Skeletal muscle tissue (tissue), 4 donors: ENCODE measurements around the gene PGPEP1. TPM values are rescaled to one million over a fixed set of nuclear protein-coding genes. Genes with fewer than 3 reads are reported as not detected.
A peak's percentile ranks its signal among the peaks of the same experiment; 100 is the strongest.

Experiments used
- H3K27ac ChIP-seq: one replicate; pipeline ENCODE4 v1.7.0; 2013; ENCODE audit warnings: mild to moderate bottlenecking, low read depth, low read length, inconsistent platforms
- H3K27me3 ChIP-seq, 3 donors: one replicate each; pipeline ENCODE4 v1.7.0; 2013; ENCODE audit warnings: low read length in 3 of 3; ENCODE audit not compliant: control insufficient read depth in 3 of 3, insufficient read depth in 3 of 3
- H3K36me3 ChIP-seq, 3 donors: one replicate each; pipeline ENCODE4 v1.7.0; 2013; ENCODE audit warnings: low read length in 3 of 3; ENCODE audit not compliant: control insufficient read depth in 3 of 3, insufficient read depth in 3 of 3
- H3K4me1 ChIP-seq, 3 donors: one replicate each; pipeline ENCODE4 v1.7.0; 2013; ENCODE audit warnings: low read length in 3 of 3, mild to moderate bottlenecking in 3 of 3; ENCODE audit not compliant: control insufficient read depth in 3 of 3, insufficient read depth in 3 of 3
- H3K4me3 ChIP-seq, 3 donors: one replicate each; pipeline ENCODE4 v1.7.0; 2013; ENCODE audit warnings: low read length in 3 of 3
- H3K9ac ChIP-seq, 3 donors: one replicate each; pipeline ENCODE4 v1.7.0; 2013; ENCODE audit warnings: low read length in 3 of 3, mild to moderate bottlenecking in 3 of 3, moderate library complexity in 2 of 3, low read depth in 1 of 3
- H3K9me3 ChIP-seq, 3 donors: one replicate each; pipeline ENCODE4 v1.7.0; 2013; ENCODE audit warnings: low read length in 3 of 3; ENCODE audit not compliant: control insufficient read depth in 3 of 3
- total RNA-seq: library from RNA; depleted of rRNA; stranded (reverse); fragments of >200 nt; gene quantifications from one replicate; pipeline ENCODE4 v1.2.3, GENCODE V29; 2014
- donor health status: Osteomylitis.

Gene PGPEP1
- total RNA-seq, 1 donor from 2014 or later: 10.4 TPM

DNA sequence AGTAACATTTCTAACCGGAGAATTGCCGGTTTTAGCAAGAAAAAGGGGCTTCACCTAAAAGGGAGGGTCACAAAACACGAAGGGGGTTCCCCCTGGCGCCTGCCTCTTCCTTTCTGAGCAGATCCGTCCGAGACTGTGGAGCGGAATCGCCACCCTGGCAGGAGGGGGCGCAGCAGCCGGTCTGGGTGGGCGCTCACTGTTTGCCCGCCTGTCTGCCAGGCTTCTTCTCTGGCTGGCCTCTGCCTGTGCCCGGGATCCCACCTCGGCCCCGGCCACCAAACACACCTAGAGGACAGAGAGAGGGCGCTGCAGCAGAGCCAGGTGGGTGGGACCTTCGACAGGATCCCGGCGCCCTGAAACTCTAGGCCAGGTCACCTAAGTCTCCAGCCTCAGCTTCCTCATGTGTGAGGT is 33.1 kb upstream of the PGPEP1 start:
- peak overlapping the region in 2 of 3 donors; percentile 56 to 79 for H3K9ac ChIP-seq
- H3K27me3 ChIP-seq: no peaks in the 10 kb centered on the region
- peaks cover 29 to 63% (median 61%) of the 10 kb centered on the region in 3 donors for H3K4me1 ChIP-seq
- H3K9me3 ChIP-seq: no peaks in the 10 kb centered on the region
- peaks cover 13 to 15% (median 14%) of the 10 kb centered on the region in 3 donors for H3K36me3 ChIP-seq
- H3K4me3 ChIP-seq: no peak overlapping the region
- peak overlapping the region; percentile 99 for H3K27ac ChIP-seq

DNA sequence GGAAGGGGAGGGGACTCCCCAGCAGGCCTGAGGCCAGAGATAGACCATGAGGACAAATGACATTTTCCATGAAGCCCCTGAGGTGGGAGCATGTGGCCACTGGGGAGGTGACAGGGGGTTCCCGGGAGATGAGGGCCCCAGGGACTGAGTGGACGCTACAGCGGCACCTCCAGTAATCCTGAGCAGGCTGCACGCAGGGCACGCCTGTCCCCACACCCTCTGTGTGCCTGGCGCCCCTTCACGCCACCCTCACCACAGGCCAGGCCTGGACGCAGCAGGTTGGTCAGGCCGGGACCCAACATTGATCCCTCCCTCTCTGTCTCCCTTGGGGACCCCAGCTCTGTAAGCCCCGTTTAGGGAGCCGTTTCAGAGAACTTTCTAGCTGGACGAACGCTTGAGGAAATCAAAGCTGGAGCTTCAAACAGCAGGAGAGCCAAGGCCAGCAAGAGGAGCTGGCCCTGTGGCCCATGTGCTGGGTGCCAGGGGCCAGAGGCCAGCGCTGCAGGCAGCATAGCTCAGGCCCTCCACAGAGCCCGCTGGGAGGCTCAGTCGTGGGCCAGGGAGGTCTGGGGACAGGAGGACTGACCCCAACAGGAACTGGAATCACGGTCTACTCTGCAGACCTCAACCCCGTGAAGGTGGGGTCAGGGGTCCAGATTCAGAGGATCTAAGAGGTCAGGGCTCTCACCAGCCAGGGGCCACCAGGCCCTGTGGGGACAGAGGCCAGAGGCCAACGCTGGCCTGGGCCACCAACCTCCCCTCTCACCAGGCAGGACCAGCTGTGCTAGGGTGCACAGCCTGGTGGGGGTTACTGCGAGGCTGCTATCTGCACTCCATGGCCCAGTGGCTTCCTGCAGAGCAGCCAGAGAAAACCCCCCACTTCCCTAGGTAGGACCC is 32.1 kb upstream of the PGPEP1 start:
- H3K9ac ChIP-seq: peak overlapping the region; percentile 45 to 79 (median 77)
- H3K27ac ChIP-seq: peak overlapping the region; percentile 99
- H3K4me3 ChIP-seq: peak overlapping the region in 1 of 3 donors; percentile 35
- H3K36me3 ChIP-seq: peaks cover 17 to 22% (median 20%) of the 10 kb centered on the region in 3 donors
- no peaks in the 10 kb centered on the region for H3K27me3 ChIP-seq
- peaks cover 27 to 61% (median 55%) of the 10 kb centered on the region in 3 donors for H3K4me1 ChIP-seq
- no peaks in the 10 kb centered on the region for H3K9me3 ChIP-seq

DNA sequence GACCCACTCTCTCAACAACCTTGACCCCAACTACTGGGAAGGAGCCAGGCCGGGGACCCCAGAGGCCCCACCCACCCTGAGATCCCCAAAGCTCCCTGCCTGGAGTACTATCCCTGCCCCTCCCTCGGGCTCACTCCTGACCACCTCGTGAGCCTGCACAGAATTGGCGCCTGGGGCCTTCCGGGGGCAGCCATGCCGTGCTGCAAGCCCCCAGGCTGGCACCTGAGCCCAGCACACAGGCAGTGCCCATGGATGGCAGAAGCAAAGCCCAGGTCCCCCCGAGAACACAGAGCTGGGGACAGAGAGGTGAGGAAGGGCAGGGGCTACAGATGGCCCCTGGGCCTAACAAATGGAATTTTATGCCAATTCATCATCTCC is 31.5 kb upstream of the PGPEP1 start:
- peaks cover 20 to 23% (median 23%) of the 10 kb centered on the region in 3 donors for H3K36me3 ChIP-seq
- peak overlapping the region; percentile 99 for H3K27ac ChIP-seq
- H3K27me3 ChIP-seq: no peaks in the 10 kb centered on the region
- H3K9me3 ChIP-seq: no peaks in the 10 kb centered on the region
- peak overlapping the region in 2 of 3 donors; percentile 45 to 79 for H3K9ac ChIP-seq
- peaks cover 22 to 54% (median 49%) of the 10 kb centered on the region in 3 donors for H3K4me1 ChIP-seq
- no peak overlapping the region for H3K4me3 ChIP-seq

DNA sequence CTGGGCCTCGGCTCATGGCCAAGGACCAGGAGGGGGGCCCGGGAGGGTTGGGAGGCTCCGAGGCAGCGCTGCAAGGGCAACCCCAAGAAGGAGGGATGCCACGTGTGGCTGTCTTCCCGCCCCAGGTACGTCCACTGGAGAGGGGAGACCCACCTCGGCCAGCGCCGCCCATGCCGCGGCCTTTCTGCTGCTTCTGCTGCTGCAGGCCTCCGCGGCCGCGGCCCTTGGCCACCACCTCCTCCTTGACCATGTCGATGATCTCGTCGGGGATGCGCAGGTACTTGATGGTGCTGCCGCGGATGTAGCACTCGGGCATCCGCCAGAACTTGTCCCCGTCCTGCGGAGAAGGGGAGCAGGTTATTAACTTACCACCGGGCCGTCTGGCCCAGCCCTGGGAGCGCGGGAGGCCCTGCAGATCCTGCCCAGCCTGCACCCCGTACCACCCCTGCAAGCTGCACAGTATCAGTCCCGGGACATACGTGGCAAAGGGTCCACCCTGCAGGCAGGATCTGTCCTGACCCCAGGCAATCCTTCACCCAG is 30.8 kb upstream of the PGPEP1 start:
- H3K4me1 ChIP-seq: peaks cover 16 to 48% (median 42%) of the 10 kb centered on the region in 3 donors
- H3K36me3 ChIP-seq: peaks cover 23 to 25% (median 23%) of the 10 kb centered on the region in 3 donors
- no peaks in the 10 kb centered on the region for H3K9me3 ChIP-seq
- H3K9ac ChIP-seq: no peak overlapping the region
- no peak overlapping the region for H3K4me3 ChIP-seq
- H3K27me3 ChIP-seq: no peaks in the 10 kb centered on the region
- no peak overlapping the region for H3K27ac ChIP-seq

DNA sequence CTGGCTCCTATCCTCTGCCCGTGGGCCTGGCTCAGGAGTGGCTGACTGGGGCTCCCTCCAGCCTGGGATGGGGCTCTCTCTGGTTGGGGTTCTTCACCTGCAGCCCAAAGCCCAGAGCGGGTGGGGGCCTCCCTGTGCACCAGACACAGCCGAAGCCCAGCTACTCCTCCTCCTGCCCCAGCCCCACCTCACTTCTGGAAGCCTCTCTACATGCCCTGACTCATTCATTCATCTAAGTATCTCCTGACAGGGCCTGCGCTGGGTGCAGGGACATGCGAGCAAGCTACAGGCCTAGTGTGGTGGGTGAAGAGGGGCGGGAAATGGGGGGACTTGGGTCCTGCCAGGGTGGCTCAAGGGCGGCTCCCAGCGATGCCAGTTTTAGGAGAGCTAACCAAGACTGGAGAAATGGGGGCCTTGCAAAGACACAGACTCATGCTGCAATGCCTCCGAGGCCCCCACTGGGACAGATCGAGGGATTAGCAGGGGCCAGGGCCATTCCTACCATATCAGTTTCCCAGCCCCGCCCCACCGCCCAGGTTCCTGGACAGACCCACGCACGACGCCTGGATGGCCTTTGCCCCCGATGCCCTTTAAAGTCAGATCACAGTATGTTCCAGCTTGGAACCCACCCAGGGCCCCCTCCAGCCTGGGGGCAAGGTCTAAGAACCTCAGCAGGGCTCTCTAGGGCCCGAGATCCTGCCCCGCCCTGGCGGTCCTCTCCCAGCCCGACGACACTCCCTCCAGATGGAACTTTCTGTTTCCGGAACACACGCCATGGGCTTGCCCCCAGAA is 30.1 kb upstream of the PGPEP1 start:
- H3K9me3 ChIP-seq: no peaks in the 10 kb centered on the region
- H3K4me1 ChIP-seq: peaks cover 9 to 41% (median 35%) of the 10 kb centered on the region in 3 donors

DNA sequence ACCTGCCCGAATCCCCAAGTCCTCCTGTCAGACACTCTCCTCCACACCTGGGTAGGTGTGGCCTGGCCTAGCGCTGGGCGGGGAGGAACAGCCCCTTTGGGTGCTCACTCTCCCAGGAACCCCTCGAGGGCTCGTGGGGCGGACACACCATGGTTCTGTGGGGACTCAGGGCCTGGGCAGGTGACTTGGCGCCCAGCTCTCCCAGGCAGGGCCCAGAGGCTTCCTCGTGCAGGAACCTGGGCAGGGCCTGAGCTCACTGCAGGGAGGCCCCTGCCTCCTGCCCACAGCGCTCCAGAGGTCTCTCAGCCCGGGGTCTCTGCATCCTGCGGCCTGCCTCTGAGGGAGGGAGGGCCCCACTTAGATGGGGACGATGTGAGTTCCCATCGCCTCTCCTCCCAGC is 29.4 kb upstream of the PGPEP1 start:
- Histone ChIP-seq H3K4me3 (no peak overlapping the region), H3K27me3 (no peaks in the 10 kb centered on the region), H3K9ac (no peak overlapping the region), H3K4me1 (peaks cover 6 to 34% (median 31%) of the 10 kb centered on the region in 3 donors), H3K27ac (no peak overlapping the region), H3K36me3 (peaks cover 23 to 25% (median 24%) of the 10 kb centered on the region in 3 donors), H3K9me3 (no peaks in the 10 kb centered on the region)

More for the DNA sequence above, 30.1 kb upstream of the PGPEP1 start:
- Histone ChIP-seq H3K27ac (no peak overlapping the region), H3K27me3 (no peaks in the 10 kb centered on the region), H3K36me3 (peaks cover 23 to 25% (median 24%) of the 10 kb centered on the region in 3 donors), H3K9ac (no peak overlapping the region), H3K4me3 (no peak overlapping the region)

DNA sequence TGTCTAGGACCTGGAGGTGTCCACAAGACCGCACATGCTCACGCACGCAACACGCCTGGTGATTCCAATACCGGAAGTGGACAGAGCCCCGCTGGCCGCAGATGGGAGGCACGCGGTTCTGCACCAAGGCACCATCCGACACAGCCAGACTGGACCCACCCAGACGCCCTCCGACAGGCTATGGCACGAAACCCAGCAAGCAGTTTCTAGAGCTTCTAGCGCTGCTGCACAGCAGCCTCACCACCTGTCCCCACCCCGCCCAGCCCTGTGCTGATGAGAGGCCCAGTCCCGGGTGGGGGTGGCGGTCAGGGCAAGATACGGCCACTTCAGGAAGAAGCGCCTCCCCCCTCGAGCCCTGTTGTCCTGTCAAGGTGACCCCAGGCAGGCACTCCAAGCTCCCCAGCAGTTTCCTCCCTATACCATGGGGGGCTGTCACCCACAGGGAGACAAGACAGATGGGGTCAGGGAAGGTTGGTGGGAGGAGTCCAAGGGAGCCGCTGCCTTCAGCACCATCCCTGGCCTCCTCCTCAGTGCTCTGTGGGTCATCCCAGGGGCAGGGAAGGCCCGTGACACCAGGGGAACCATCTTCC is 28.8 kb upstream of the PGPEP1 start:
- Histone ChIP-seq H3K4me3 (no peak overlapping the region), H3K4me1 (peaks cover 6 to 28% (median 24%) of the 10 kb centered on the region in 3 donors), H3K27me3 (no peaks in the 10 kb centered on the region), H3K9ac (no peak overlapping the region), H3K9me3 (no peaks in the 10 kb centered on the region), H3K27ac (no peak overlapping the region), H3K36me3 (peaks cover 23 to 25% (median 24%) of the 10 kb centered on the region in 3 donors)

DNA sequence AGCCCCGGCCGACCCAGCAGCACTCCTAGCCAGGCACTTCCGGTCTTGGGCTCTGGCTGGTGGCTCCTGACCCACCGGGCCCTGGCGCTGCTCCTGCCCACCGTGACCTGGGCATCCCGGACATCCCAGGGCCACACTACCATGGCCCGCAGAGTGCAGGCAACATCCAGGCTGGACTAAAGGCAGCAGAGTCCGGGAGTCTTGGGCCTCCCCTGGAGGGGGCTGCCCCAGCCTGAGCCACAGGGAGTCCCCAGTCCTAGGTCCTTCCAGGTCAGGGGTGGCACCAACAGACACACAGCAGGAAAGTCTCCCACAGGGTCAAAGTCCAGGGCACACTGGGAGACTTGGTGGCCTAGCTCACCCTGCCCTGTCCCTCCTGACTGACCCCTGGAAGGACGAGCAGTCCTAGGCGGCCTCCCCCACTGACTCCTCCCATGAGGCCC is 28.3 kb upstream of the PGPEP1 start:
- no peak overlapping the region for H3K9ac ChIP-seq
- H3K4me3 ChIP-seq: no peak overlapping the region
- H3K27ac ChIP-seq: no peak overlapping the region
- peaks cover 6 to 23% (median 19%) of the 10 kb centered on the region in 3 donors for H3K4me1 ChIP-seq
- no peaks in the 10 kb centered on the region for H3K27me3 ChIP-seq
- H3K9me3 ChIP-seq: no peaks in the 10 kb centered on the region
- peaks cover 23 to 25% (median 24%) of the 10 kb centered on the region in 3 donors for H3K36me3 ChIP-seq

DNA sequence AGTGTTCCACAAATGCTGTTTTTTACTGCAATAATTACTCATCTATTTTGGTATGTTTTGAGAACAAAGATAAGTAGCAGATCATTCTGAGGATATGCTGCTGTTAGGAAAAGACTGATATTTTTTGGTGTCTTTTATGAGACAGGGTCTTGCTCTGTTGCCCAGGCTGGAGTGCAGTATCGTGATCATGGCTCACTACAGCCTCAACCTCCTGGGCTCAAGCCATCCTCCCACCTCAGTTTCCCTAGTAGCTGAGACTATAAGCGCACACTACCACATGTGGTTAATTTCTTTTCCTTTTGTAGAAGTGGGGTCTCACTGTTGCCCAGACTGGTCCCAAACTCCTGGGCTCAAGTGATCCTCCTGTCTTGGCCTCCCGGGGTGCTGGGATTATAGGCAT is 27.0 kb upstream of the PGPEP1 start:
- Histone ChIP-seq H3K27me3 (no peaks in the 10 kb centered on the region), H3K9me3 (no peaks in the 10 kb centered on the region), H3K4me3 (no peak overlapping the region), H3K9ac (no peak overlapping the region), H3K36me3 (peaks cover 23 to 25% (median 24%) of the 10 kb centered on the region in 3 donors), H3K27ac (no peak overlapping the region), H3K4me1 (peaks cover 10 to 16% (median 13%) of the 10 kb centered on the region in 3 donors)
